Gastroesophageal sphincter (tissue), 4 donors: ENCODE data around the gene TEKT1. TPM values are rescaled to one million over a fixed set of nuclear protein-coding genes. Genes with fewer than 3 reads are reported as not detected.

Experiments used
- ATAC-seq: fragments of 150-250 bp; one replicate; pipeline ENCODE4 v1.9.1; 2016; ENCODE audit warnings: mild to moderate bottlenecking, moderate library complexity
- H3K27ac ChIP-seq, 4 donors: fragments of 200-600 bp; sonication (generic) in 3 of 4; 1 replicate in 3 of 4; 2 replicates in 1 of 4; pipeline ENCODE4 v1.5.1; 2016 to 2019
- H3K27me3 ChIP-seq: fragments of 200-600 bp; sonication (generic); one replicate; pipeline ENCODE4 v1.5.1; 2019
- H3K36me3 ChIP-seq, 2 donors: fragments of 200-600 bp; sonication (generic); one replicate each; pipeline ENCODE4 v1.5.1; 2019; ENCODE audit warnings: control low read depth in 1 of 2
- H3K4me1 ChIP-seq, 3 donors: fragments of 200-600 bp; sonication (generic); 1 replicate in 2 of 3; 2 replicates in 1 of 3; pipeline ENCODE4 v1.5.1; 2016 to 2019; ENCODE audit warnings: control low read depth in 2 of 3
- H3K4me3 ChIP-seq, 2 donors: fragments of 200-600 bp; sonication (generic); one replicate each; pipeline ENCODE4 v1.5.1; 2019; ENCODE audit warnings: mild to moderate bottlenecking in 1 of 2, moderate library complexity in 1 of 2
- H3K9me3 ChIP-seq, 3 donors: fragments of 200-600 bp; sonication (generic); one replicate each; pipeline ENCODE4 v1.5.1; 2017 to 2019; ENCODE audit warnings: control low read depth in 2 of 3
- EP300 ChIP-seq: sonication (generic); formaldehyde crosslinking; IDR thresholded peaks from one replicate; pipeline ENCODE4 v1.6.1; 2017; ENCODE audit warnings: antibody characterized with exemption, mild to moderate bottlenecking
- POLR2A ChIP-seq, 2 donors: fragments of 450-650 bp; IDR thresholded peaks; one replicate each; pipeline ENCODE4 v1.6.1; 2017; ENCODE audit warnings: antibody characterized with exemption in 2 of 2, mild to moderate bottlenecking in 2 of 2, moderate library complexity in 1 of 2
- POLR2AphosphoS5 ChIP-seq: sonication (generic); formaldehyde crosslinking; IDR thresholded peaks from one replicate; pipeline ENCODE4 v1.6.1; 2017; ENCODE audit warnings: antibody characterized with exemption
- WGBS, 2 donors: methylation state at CpG; one replicate each; pipeline ENCODE4 v1.1.5; 2018; ENCODE audit warnings: low coverage in 1 of 2; 5-methylcytosine and 5-hydroxymethylcytosine counted together
- total RNA-seq, 4 donors: library from RNA; depleted of rRNA; stranded (reverse); fragments of >200 nt; gene quantifications; one replicate each; pipeline ENCODE4 v1.1.0, GENCODE V29; 2016
- TF ChIP-seq, protein P1 (sequence below), 4 experiments: fragments of 200-600 bp in 2 of 4; fragments of 450-650 bp in 2 of 4; sonication (generic) in 1 of 4; IDR thresholded peaks; one replicate each; pipeline ENCODE4 v1.5.1; 2017 to 2019; ENCODE audit warnings: antibody characterized with exemption in 4 of 4, mild to moderate bottlenecking in 2 of 4, moderate library complexity in 2 of 4

TEKT1 gene
- total RNA-seq, 4 donors from 2014 or later = 0.27 TPM; not detected in 3

DNA sequence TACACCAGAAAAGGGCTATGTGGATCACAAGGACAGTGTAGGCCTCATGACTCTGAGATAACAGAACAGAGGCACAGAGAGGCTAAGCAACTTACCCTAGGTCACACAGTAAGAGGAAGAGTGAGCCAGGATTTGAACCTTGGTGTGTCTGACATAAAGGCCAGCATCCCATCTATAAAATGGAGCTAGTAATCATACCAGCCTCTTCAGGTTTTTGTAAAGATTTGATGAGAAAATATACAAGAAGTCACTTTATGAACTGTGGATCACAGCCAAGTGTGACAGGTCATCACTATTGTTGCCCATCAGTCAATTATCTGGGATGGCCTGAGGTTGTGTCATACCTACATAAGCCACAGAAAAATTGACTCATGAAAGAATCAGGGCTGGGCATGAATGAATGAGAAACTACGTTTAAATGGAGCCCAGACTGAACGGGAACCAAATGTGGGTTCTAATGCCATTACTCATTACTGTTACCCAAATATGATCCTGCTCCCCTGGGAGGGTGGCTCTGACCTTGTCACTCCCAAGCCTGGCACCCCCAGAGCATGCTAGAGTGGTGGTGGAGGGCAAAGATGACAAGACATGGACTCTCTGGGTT, 34.5 kb downstream of the TEKT1 start:
- WGBS, 2 donors = 65% methylated on average over 2 of the region's 2 CpGs; no CpG with 5 or more reads in 1 of the 2 donors
- ATAC-seq = no peak
- Histone ChIP-seq H3K36me3 (no peaks in the 10 kb centered on the region), H3K4me1 (no peaks in the 10 kb centered on the region), H3K27ac (no peak overlapping the region), H3K4me3 (no peak overlapping the region), H3K9me3 (no peaks in the 10 kb centered on the region), H3K27me3 (peaks cover 37% of the 10 kb centered on the region)
- TF ChIP-seq EP300 (no peak), POLR2AphosphoS5 (no peak), POLR2A (IDR thresholded peaks at IDR 0.05) (no peak)
- TF ChIP-seq, protein P1, sequence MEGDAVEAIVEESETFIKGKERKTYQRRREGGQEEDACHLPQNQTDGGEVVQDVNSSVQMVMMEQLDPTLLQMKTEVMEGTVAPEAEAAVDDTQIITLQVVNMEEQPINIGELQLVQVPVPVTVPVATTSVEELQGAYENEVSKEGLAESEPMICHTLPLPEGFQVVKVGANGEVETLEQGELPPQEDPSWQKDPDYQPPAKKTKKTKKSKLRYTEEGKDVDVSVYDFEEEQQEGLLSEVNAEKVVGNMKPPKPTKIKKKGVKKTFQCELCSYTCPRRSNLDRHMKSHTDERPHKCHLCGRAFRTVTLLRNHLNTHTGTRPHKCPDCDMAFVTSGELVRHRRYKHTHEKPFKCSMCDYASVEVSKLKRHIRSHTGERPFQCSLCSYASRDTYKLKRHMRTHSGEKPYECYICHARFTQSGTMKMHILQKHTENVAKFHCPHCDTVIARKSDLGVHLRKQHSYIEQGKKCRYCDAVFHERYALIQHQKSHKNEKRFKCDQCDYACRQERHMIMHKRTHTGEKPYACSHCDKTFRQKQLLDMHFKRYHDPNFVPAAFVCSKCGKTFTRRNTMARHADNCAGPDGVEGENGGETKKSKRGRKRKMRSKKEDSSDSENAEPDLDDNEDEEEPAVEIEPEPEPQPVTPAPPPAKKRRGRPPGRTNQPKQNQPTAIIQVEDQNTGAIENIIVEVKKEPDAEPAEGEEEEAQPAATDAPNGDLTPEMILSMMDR (IDR thresholded peaks at IDR 0.05) = no peak

DNA sequence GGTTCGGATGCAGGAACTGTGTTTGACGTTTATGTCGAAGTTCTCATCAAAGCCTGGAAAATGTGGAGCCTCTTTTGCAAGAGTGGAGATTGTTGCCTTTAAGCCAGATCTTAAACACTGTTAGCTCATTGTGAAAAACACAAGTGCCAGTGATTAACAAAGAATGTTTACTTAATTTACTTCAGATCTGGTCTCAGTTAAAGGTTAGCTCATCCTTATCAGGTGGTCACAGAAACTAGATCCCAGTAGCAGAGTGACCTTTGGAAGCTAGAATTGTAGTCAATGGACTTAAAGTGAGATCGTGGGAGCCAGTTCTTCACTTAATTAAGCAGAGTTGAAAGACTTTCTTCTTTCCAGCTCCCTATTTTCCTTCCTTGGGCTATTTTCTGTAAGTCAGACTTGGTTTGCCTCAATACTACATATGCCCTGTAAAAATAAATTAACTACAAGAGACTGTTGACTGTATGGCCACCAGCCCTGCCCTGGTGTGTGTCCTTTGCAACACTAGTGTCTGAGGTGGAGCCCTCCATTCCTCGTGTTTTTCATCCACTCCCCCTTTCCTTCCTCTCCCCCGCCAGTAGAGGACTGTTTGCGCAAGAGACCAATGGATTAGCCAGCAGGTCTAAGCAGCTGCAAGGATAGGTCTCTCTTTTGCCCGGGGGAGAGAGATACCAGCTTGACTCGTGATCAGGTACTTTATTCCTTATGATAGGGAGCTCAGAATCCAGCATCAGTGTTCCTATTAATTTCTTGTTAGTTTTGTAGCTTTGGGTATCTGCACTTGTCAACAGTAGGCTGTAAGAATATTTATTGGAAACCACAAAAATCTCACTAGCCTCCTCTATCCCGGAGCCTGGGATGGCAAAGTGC, 35.3 kb downstream of the TEKT1 start:
- TF ChIP-seq, protein P1 (IDR thresholded peaks at IDR 0.05) = no peak
- TF ChIP-seq EP300 (no peak), POLR2A (IDR thresholded peaks at IDR 0.05) (no peak), POLR2AphosphoS5 (no peak)
- no peaks in the 10 kb centered on the region for H3K4me1 ChIP-seq
- WGBS, 2 donors = 55 to 64% methylated on average over 6 to 9 of the region's 10 CpGs

DNA sequence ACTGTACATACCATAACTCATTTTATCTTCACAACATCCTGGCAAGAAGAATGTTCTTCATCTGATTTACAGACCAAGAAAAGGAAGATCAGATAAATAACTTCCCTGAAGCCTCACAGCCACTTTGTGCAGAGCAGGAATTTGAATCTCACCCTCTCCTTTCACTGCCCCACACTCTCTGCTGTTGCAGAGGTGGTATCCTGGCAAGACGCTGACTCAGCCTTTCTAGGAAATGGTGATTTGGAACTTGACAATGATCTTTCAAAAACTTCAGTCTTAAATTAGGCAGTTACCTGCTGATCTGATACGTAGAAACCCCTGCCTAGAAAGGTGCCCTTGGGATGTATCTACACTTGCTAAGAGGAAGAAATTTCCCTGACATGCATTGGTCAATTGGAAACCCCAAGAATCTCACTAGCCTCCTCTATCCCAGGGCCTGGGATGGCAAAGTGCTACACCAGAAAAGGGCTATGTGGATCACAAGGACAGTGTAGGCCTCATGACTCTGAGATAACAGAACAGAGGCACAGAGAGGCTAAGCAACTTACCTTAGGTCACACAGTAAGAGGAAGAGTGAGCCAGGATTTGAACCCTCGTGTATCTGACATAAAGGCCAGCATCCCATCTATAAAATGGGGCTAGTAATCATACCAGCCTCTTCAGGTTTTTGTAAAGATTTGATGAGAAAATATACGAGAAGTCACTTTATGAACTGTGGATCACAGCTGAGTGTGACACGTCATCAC, 37.6 kb downstream of the TEKT1 start:
- 67 to 77% methylated on average over 4 of the region's 5 CpGs for WGBS, 2 donors
- Histone ChIP-seq H3K36me3 (no peaks in the 10 kb centered on the region), H3K27ac (no peak overlapping the region), H3K9me3 (no peaks in the 10 kb centered on the region), H3K27me3 (peaks cover 53% of the 10 kb centered on the region), H3K4me3 (no peak overlapping the region), H3K4me1 (no peaks in the 10 kb centered on the region)
- TF ChIP-seq, protein P1 (IDR thresholded peaks at IDR 0.05) = no peak
- no peak for TF ChIP-seq POLR2A (IDR thresholded peaks at IDR 0.05)
- no peak for TF ChIP-seq EP300
- TF ChIP-seq POLR2AphosphoS5 = no peak
- ATAC-seq = no peak

More for the DNA sequence above, 35.3 kb downstream of the TEKT1 start:
- Histone ChIP-seq H3K36me3 (no peaks in the 10 kb centered on the region), H3K27me3 (peaks cover 45% of the 10 kb centered on the region), H3K9me3 (no peaks in the 10 kb centered on the region), H3K4me3 (no peak overlapping the region), H3K27ac (no peak overlapping the region)
- ATAC-seq = no peak

DNA sequence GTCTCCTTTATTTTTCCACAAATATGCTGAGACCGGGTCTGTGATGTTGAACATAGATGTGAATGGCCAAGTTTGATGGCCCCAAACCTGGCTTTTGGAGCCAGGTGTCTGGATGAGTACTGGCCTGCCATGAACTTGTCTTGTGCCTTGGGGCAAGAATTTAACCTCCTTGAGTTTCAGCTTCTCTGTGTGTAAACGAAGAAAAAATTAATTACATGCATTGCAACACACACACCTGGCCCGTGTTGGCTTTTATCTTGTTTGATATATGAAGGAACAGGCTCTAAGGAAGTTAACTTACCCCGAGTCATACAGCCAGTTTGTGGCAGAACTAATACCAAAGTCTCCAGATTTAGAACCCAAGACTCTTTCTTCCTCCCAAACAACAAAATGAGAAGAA, 42.4 kb downstream of the TEKT1 start:
- no peaks in the 10 kb centered on the region for H3K36me3 ChIP-seq
- WGBS, 2 donors = 63 to 69% methylated on average over 3 to 4 of the region's 4 CpGs
- H3K27me3 ChIP-seq = peaks cover 74% of the 10 kb centered on the region
- H3K27ac ChIP-seq = no peak overlapping the region
- H3K4me1 ChIP-seq = no peaks in the 10 kb centered on the region
- H3K9me3 ChIP-seq = peaks cover 0 to 14% (median 0%) of the 10 kb centered on the region in 3 donors
- no peak overlapping the region for H3K4me3 ChIP-seq
- no peak for TF ChIP-seq POLR2A (IDR thresholded peaks at IDR 0.05)
- TF ChIP-seq, protein P1 (IDR thresholded peaks at IDR 0.05) = no peak
- no peak for TF ChIP-seq POLR2AphosphoS5
- no peak for TF ChIP-seq EP300
- no peak for ATAC-seq
